IPS-20b (cell line): ENCODE results near the gene PTPRD.

Experiments
- H3K27ac ChIP-seq: one replicate; pipeline ENCODE4 v1.5.1; 2013; ENCODE audit warnings: low read length
- H3K27me3 ChIP-seq: 2 replicates; pipeline ENCODE4 v1.6.1; 2013; ENCODE audit warnings: mild to moderate bottlenecking, low read length, inconsistent platforms; ENCODE audit not compliant: insufficient read depth
- H3K36me3 ChIP-seq: 2 replicates; pipeline ENCODE4 v1.6.1; 2013; ENCODE audit warnings: low read depth, mild to moderate bottlenecking, inconsistent platforms, low read length, moderate library complexity; ENCODE audit not compliant: insufficient read depth
- H3K4me1 ChIP-seq: 2 replicates; pipeline ENCODE4 v1.6.1; 2013; ENCODE audit warnings: mild to moderate bottlenecking, control low read depth, inconsistent platforms, low read length, moderate library complexity; ENCODE audit not compliant: insufficient read depth
- H3K4me3 ChIP-seq: 2 replicates; pipeline ENCODE4 v1.5.1; 2013; ENCODE audit warnings: mild to moderate bottlenecking, low read length, inconsistent platforms
- H3K9ac ChIP-seq: 2 replicates; pipeline ENCODE4 v1.6.1; 2013; ENCODE audit warnings: low read depth, mild to moderate bottlenecking, inconsistent platforms, low read length, moderate library complexity
- H3K9me3 ChIP-seq: 2 replicates; pipeline ENCODE4 v1.6.1; 2013; ENCODE audit warnings: mild to moderate bottlenecking, low read depth, low read length, inconsistent platforms; ENCODE audit not compliant: insufficient read depth

Gene PTPRD

DNA sequence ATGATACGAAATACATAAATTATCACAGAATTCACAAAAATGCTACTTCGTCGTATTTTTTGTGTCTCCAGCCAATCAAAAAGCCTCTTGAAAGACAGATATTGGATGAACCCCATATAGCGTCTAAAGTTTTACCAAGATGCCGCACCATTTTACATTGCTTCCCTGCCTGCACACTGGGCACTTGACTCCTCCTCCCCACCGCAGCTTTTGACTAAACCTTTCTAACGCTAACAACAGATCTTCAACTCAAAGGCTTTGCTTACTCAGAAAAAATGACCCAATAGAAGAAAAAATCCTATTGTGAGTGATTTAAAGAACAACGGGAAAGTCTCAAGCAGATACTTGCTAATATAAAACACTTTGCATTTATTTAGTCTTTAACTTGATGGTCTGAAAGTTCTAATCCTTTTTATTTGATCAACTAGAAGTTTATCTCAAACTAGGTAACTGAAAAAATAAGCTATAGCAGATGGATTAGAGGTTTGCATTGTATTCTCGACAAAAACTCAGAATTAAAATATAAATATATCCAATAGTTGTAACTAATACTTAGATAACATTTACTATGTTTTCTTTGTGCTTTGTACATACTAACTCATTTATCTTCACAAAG, 2204.1 kb downstream of the PTPRD start:
- Histone ChIP-seq H3K9me3 (no peaks in the 10 kb centered on the region), H3K27ac (no peak overlapping the region), H3K4me1 (peaks cover 26% of the 10 kb centered on the region), H3K36me3 (no peaks in the 10 kb centered on the region), H3K27me3 (no peaks in the 10 kb centered on the region), H3K4me3 (peak overlapping the region; percentile 15), H3K9ac (no peak overlapping the region)

DNA sequence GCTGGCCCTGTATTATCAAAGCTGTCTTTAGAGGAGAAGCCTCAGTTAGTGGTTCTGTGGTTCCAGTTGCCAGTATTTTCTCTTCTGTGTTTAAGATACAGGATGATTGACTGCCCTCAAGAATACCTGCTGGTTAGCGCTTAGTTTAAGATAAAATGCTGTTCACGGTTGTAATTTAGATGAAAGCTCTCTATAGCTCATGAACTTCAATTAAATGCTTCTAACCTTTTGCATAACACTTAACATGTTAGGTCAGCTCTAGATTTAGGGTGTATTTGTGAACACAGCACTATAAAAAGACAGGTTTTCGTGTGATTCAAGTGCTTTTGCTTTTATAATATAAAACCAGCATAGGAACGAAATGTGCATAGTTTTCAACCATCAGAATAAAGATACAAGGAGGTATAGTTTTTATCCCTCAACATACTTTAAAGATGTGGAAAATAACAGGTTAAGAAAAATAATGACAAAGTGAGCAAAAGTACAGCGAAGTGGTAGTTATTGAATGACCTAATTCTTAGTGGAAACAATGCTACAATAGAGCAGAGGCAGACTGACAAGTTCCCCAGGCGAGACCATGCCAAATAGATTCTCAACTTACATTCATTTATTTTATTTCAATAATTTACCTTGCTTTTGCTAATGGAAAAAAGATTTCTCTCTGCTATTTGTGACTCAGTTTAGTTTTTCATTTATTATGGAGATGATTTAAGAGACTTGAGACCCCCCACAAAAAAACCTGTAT, 2210.7 kb downstream of the PTPRD start:
- no peak overlapping the region for H3K27ac ChIP-seq
- no peak overlapping the region for H3K4me3 ChIP-seq
- H3K36me3 ChIP-seq = no peaks in the 10 kb centered on the region
- no peaks in the 10 kb centered on the region for H3K9me3 ChIP-seq
- no peak overlapping the region for H3K9ac ChIP-seq
- H3K4me1 ChIP-seq = peaks cover 3% of the 10 kb centered on the region; the same call in 1 of the 2 replicates
- H3K27me3 ChIP-seq = no peaks in the 10 kb centered on the region

DNA sequence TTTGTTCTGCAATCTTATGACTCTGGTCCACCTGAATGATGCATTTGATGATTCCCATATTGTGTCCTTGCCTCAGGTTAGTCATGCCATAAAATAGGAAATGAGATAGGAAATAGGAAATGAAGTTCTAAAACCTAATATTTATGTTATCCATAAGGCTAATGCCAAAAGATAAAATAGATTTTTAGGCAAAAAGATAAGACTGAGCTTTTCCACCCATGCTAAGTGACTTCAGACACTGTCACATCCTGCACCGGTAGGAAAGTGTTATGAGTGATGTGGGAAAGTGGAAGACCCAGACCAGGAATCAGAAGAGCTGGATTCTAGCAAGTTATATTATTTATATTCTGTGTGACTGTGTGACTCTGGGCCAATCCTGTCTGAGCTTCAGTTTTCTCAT, 2212.4 kb downstream of the PTPRD start:
- Histone ChIP-seq H3K9me3 (no peaks in the 10 kb centered on the region), H3K36me3 (no peaks in the 10 kb centered on the region), H3K27ac (no peak overlapping the region), H3K4me1 (peaks cover 8% of the 10 kb centered on the region; the same call in 1 of the 2 replicates), H3K27me3 (no peaks in the 10 kb centered on the region), H3K9ac (no peak overlapping the region), H3K4me3 (no peak overlapping the region)

DNA sequence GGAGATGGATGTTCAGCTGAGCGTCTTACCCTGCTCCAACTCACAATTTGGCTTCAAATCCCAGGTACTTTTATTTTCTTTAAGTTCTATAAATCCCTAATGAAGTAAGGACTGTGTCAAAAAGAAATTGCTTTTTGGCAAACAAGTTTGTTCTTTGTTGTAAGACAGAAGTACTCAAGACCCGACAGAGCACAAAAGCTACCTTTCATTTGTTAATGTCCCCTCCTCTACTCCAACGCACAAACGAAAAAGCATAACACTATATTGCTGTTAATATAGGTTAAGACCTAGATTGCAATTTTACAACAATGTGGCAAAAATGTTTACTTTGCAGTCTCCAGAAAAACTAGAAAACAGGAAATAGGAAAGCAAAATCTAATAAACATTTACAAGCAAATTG, 2217.8 kb downstream of the PTPRD start:
- no peaks in the 10 kb centered on the region for H3K27me3 ChIP-seq
- no peak overlapping the region for H3K27ac ChIP-seq

DNA sequence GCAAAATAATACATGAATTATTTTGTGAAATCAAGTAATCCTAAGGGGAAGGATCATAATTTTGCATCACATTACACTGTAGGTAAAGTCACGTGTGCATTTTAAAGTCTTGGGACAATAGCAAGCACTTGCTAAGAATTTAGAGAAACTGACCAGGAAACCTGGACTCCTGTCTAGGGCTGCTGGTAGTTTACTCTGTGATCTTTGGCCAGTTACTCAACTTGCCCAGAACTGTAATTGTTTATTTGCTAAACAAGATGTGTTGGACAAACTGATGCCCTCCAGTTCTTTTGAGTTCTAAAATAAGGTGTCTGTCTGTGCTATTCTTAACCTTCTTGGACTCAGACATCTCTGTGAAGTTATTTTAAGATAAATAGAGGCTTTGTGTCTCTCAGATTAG, 2218.5 kb downstream of the PTPRD start:
- Histone ChIP-seq H3K9me3 (no peaks in the 10 kb centered on the region), H3K4me1 (peaks cover 16% of the 10 kb centered on the region; the same call in 1 of the 2 replicates), H3K27me3 (no peaks in the 10 kb centered on the region)

More for the DNA sequence above, 2217.8 kb downstream of the PTPRD start:
- no peaks in the 10 kb centered on the region for H3K9me3 ChIP-seq
- H3K36me3 ChIP-seq = no peaks in the 10 kb centered on the region
- no peak overlapping the region for H3K4me3 ChIP-seq
- peaks cover 16% of the 10 kb centered on the region; the same call in 1 of the 2 replicates for H3K4me1 ChIP-seq
- no peak overlapping the region for H3K9ac ChIP-seq

DNA sequence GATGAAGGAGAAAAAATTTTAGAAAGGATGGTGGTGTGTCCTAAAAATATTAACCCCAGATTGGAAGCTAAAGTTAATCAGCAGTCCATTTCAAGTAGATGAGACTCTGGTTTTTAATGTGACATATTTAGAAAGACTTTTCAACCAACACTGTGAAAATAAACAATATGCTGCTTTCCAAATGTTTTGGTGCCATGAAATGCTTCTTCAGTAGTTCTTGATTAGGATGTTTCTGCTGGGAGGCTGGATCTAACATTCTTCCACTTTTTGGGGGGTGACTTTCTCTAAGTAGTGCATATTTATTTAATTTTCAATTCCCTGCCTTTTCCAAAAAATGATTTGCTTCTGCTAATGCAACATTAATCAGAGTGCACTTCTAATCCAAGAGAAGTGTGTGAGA, 2219.9 kb downstream of the PTPRD start:
- H3K27ac ChIP-seq = no peak overlapping the region
- no peaks in the 10 kb centered on the region for H3K9me3 ChIP-seq
- no peaks in the 10 kb centered on the region for H3K27me3 ChIP-seq
- no peak overlapping the region for H3K4me3 ChIP-seq
- H3K9ac ChIP-seq = no peak overlapping the region
- H3K4me1 ChIP-seq = peaks cover 16% of the 10 kb centered on the region; the same call in 1 of the 2 replicates
- H3K36me3 ChIP-seq = no peaks in the 10 kb centered on the region

More for the DNA sequence above, 2218.5 kb downstream of the PTPRD start:
- Histone ChIP-seq H3K27ac (no peak overlapping the region), H3K4me3 (no peak overlapping the region), H3K9ac (no peak overlapping the region), H3K36me3 (no peaks in the 10 kb centered on the region)

DNA sequence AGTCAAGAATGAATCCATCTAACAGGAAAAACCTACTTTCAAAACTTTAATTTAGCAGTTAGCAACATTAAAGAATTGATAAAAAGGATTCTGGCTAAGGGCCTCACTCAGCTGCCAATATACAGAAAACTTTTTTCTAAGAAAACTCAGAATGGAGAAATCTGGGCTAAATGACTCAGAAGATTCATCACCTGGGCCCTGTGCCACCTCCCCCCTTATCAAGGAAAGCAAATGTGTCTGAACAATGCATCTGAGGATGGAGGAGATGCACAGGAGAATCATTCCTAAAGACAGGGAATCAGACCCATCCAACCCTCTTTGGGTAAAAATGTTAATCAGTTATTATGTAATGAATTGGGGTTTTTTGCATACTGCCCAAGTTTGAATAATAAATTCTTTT, 2221.2 kb downstream of the PTPRD start:
- Histone ChIP-seq H3K9ac (no peak overlapping the region), H3K4me3 (no peak overlapping the region), H3K4me1 (peaks cover 16% of the 10 kb centered on the region; the same call in 1 of the 2 replicates), H3K36me3 (peaks cover 4% of the 10 kb centered on the region; the same call in 1 of the 2 replicates), H3K27me3 (no peaks in the 10 kb centered on the region), H3K9me3 (no peaks in the 10 kb centered on the region), H3K27ac (no peak overlapping the region)

DNA sequence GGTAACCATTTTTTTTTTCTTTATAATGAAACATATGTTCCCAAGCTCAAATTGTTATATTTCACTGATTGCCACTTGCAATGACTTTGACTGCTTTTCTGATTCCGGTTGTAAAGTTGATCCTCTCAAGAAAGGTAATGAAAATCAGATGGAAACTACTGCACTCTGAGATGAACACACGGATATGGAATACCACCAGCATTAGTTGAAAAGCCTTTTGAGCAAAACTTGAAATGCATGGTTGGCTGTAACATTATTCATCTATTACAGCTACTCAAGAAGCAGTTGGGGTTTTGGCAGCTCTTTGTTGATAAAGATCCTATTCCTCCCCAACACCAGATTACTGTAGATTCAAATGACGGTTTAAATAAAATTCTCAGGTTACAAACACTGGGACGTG, 2221.7 kb downstream of the PTPRD start:
- H3K4me1 ChIP-seq = peaks cover 16% of the 10 kb centered on the region; the same call in 1 of the 2 replicates
- peaks cover 4% of the 10 kb centered on the region; the same call in 1 of the 2 replicates for H3K36me3 ChIP-seq
- no peak overlapping the region for H3K27ac ChIP-seq
- no peaks in the 10 kb centered on the region for H3K9me3 ChIP-seq
- H3K27me3 ChIP-seq = no peaks in the 10 kb centered on the region
- H3K4me3 ChIP-seq = no peak overlapping the region
- no peak overlapping the region for H3K9ac ChIP-seq

DNA sequence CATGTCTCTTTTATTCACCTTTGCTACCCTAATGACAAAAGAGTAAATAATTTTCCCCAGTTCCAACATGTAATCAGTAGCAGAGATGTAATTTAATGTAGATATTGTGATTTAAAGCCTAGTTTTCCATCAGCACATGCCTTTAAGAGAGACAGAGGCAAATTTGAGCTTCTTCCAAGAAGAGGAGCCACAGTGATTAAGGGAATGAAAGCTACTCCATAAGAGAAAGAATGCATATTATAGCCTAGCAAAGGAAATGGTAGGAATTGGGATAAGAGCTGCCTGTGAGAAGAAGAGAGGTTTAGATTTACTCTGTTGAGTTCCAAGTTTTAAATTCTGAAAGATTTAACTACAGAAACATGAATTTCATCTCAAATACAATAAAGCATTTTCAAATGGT, 2222.2 kb downstream of the PTPRD start:
- Histone ChIP-seq H3K27ac (no peak overlapping the region), H3K4me3 (no peak overlapping the region), H3K27me3 (no peaks in the 10 kb centered on the region), H3K9ac (no peak overlapping the region), H3K9me3 (no peaks in the 10 kb centered on the region), H3K4me1 (peaks cover 13% of the 10 kb centered on the region; the same call in 1 of the 2 replicates), H3K36me3 (peaks cover 4% of the 10 kb centered on the region; the same call in 1 of the 2 replicates)

DNA sequence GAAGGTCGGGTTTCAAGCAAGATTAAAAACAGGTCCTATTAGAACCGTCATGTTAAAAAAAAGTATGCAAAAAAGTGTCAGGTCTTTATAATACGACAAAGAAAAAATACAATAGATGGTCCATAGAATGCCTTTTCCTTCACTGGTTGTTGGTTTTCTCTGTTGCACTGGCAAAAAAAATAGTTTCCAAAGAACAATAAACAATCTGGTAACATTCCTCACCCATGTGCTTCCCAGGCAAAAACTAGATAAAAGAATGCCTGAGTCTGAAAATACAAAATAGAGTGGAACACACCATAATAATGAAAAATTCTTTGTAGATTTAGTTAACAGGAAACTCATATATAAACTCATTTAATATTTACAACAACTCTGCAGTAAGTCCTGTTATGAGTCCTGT, 2223.3 kb downstream of the PTPRD start:
- no peaks in the 10 kb centered on the region for H3K9me3 ChIP-seq
- H3K27ac ChIP-seq = no peak overlapping the region
- no peaks in the 10 kb centered on the region for H3K27me3 ChIP-seq
- peaks cover 4% of the 10 kb centered on the region; the same call in 1 of the 2 replicates for H3K36me3 ChIP-seq
- no peak overlapping the region for H3K4me3 ChIP-seq
- peaks cover 3% of the 10 kb centered on the region; the same call in 1 of the 2 replicates for H3K4me1 ChIP-seq
- H3K9ac ChIP-seq = no peak overlapping the region

DNA sequence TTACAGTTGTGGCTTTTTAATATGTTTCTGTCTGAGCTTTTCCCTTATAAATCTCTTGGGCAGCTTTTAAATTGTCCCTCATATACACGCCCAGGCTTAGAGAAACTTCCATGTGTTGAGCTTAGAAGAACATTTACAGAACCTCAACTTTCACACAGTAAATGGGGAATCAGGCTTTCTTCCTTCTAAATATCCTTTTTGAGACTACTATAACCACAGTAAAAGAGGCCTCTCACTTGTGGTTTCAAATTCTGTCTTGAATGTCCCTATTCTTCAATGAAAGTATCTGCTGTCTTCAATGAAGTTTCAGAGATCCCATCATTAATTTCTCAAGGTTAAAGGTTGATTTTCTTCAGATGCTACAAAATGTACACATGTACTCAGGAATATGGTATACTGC, 2224.7 kb downstream of the PTPRD start:
- Histone ChIP-seq H3K27me3 (no peaks in the 10 kb centered on the region), H3K9me3 (no peaks in the 10 kb centered on the region), H3K9ac (no peak overlapping the region), H3K4me3 (no peak overlapping the region), H3K4me1 (no peaks in the 10 kb centered on the region), H3K36me3 (peaks cover 4% of the 10 kb centered on the region; the same call in 1 of the 2 replicates), H3K27ac (no peak overlapping the region)

DNA sequence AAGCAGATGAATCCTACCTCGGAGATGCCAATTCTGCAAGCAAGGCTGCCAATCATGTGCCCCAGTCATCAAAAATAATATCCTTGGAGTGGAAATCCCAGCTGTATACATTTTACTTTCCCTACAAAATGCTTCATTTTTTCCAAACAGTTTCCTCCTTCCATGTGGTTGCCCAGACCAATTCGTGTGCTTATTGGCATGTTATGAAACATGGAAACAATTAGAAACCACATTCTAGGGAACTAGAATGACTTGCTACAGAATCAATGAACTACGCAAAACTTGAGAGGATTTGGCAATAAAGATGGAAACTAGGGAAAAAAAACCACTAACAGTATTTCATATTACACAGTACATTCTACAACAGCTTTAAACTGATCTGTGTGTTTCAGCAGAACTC, 2228.7 kb downstream of the PTPRD start:
- H3K27me3 ChIP-seq = no peaks in the 10 kb centered on the region
- no peak overlapping the region for H3K27ac ChIP-seq
- H3K4me3 ChIP-seq = no peak overlapping the region
- H3K4me1 ChIP-seq = no peaks in the 10 kb centered on the region
- no peak overlapping the region for H3K9ac ChIP-seq
- H3K36me3 ChIP-seq = peaks cover 4% of the 10 kb centered on the region; the same call in 1 of the 2 replicates
- H3K9me3 ChIP-seq = no peaks in the 10 kb centered on the region
